Measurements from ENCODE around the gene PLEKHA4.
A peak's percentile ranks its signal among the peaks of the same experiment; 100 is the strongest.
"Not testable (repeated sequence)": the region's sequence is repeated elsewhere in the genome, so short reads cannot be mapped to it uniquely, and the experiment has no call there.

The PLEKHA4 gene

GRCh38 chr19:48796298-48797083, 71.9 kb downstream of the PLEKHA4 start:
- no peak for DNase-seq (ENCODE audit: low spot score)

GRCh38 chr19:48795685-48796070, 72.7 kb downstream of the PLEKHA4 start:
- DNase-seq (ENCODE audit: low spot score) = no peak

- DNase-seq (ENCODE audit: low spot score) = peak; percentile 85
These were observed 73.2 kb downstream of the PLEKHA4 start for GRCh38 chr19:48795055-48795684.

- no peak for DNase-seq (ENCODE audit: low spot score)
These were observed 74.1 kb downstream of the PLEKHA4 start for GRCh38 chr19:48794291-48794690.

GRCh38 chr19:48793271-48793670, 75.1 kb downstream of the PLEKHA4 start:
- no peak for DNase-seq (ENCODE audit: low spot score)

- not testable (repeated sequence) for DNase-seq (ENCODE audit: low spot score)
These were observed 81.1 kb downstream of the PLEKHA4 start for GRCh38 chr19:48787331-48787730.

Measured in kidney capillary endothelial cell (primary cell).